HUES6 (cell line): ENCODE results near the gene MGAT3.

Experiments used
- H3K27ac ChIP-seq: 2 replicates; pipeline ENCODE4 v1.7.0; 2013; ENCODE audit warnings: low read depth, mild to moderate bottlenecking, low read length, inconsistent platforms
- H3K27me3 ChIP-seq: 2 replicates; pipeline ENCODE4 v1.6.1; 2013; ENCODE audit warnings: low read length; ENCODE audit not compliant: control insufficient read depth, insufficient read depth
- H3K36me3 ChIP-seq: 2 replicates; pipeline ENCODE4 v1.6.1; 2013; ENCODE audit warnings: low read length; ENCODE audit not compliant: control insufficient read depth, insufficient read depth
- H3K4me1 ChIP-seq: 2 replicates; pipeline ENCODE4 v1.6.1; 2013; ENCODE audit warnings: low read length; ENCODE audit not compliant: control insufficient read depth, insufficient read depth
- H3K4me3 ChIP-seq: 2 replicates; pipeline ENCODE4 v1.5.1; 2013; ENCODE audit warnings: low read depth, low read length
- H3K9ac ChIP-seq: one replicate; pipeline ENCODE4 v1.6.1; 2013; ENCODE audit warnings: mild to moderate bottlenecking, low read length
- H3K9me3 ChIP-seq: 2 replicates; pipeline ENCODE4 v1.6.1; 2013; ENCODE audit warnings: low read depth, low read length; ENCODE audit not compliant: control insufficient read depth, insufficient read depth

Gene MGAT3

GRCh38 chr22:39526736-39527171 lies 69.9 kb downstream of the MGAT3 start:
- Histone ChIP-seq H3K4me3 (no peak overlapping the region), H3K9ac (no peak overlapping the region), H3K27ac (no peak overlapping the region), H3K36me3 (peaks cover 61% of the 10 kb centered on the region), H3K27me3 (no peaks in the 10 kb centered on the region), H3K9me3 (no peaks in the 10 kb centered on the region), H3K4me1 (peaks cover 34% of the 10 kb centered on the region)

GRCh38 chr22:39527481-39527961 lies 70.7 kb downstream of the MGAT3 start:
- Histone ChIP-seq H3K4me1 (peaks cover 37% of the 10 kb centered on the region), H3K36me3 (peaks cover 53% of the 10 kb centered on the region), H3K27ac (no peak overlapping the region), H3K9me3 (no peaks in the 10 kb centered on the region), H3K4me3 (no peak overlapping the region), H3K9ac (peak overlapping the region; percentile 9), H3K27me3 (no peaks in the 10 kb centered on the region)

GRCh38 chr22:39528080-39528661 lies 71.4 kb downstream of the MGAT3 start:
- Histone ChIP-seq H3K9ac (peak overlapping the region; percentile 1), H3K9me3 (no peaks in the 10 kb centered on the region), H3K4me3 (no peak overlapping the region), H3K4me1 (peaks cover 37% of the 10 kb centered on the region), H3K27me3 (no peaks in the 10 kb centered on the region), H3K36me3 (peaks cover 47% of the 10 kb centered on the region), H3K27ac (no peak overlapping the region)

GRCh38 chr22:39528681-39529486 lies 72.1 kb downstream of the MGAT3 start:
- Histone ChIP-seq H3K9me3 (no peaks in the 10 kb centered on the region), H3K27me3 (no peaks in the 10 kb centered on the region), H3K4me3 (no peak overlapping the region), H3K36me3 (peaks cover 42% of the 10 kb centered on the region), H3K9ac (peak overlapping the region; percentile 7), H3K27ac (no peak overlapping the region), H3K4me1 (peaks cover 41% of the 10 kb centered on the region)

- no peaks in the 10 kb centered on the region for H3K27me3 ChIP-seq
- peak overlapping the region; percentile 7 for H3K9ac ChIP-seq
- peaks cover 47% of the 10 kb centered on the region for H3K4me1 ChIP-seq
- H3K36me3 ChIP-seq: peaks cover 36% of the 10 kb centered on the region
- H3K4me3 ChIP-seq: no peak overlapping the region
- H3K27ac ChIP-seq: no peak overlapping the region
- no peaks in the 10 kb centered on the region for H3K9me3 ChIP-seq
These were observed 72.7 kb downstream of the MGAT3 start for GRCh38 chr22:39529487-39529851.

- Histone ChIP-seq H3K9me3 (no peaks in the 10 kb centered on the region), H3K27me3 (no peaks in the 10 kb centered on the region), H3K4me1 (peaks cover 52% of the 10 kb centered on the region), H3K36me3 (peaks cover 30% of the 10 kb centered on the region), H3K4me3 (no peak overlapping the region), H3K27ac (no peak overlapping the region), H3K9ac (no peak overlapping the region)
These were observed 73.3 kb downstream of the MGAT3 start for GRCh38 chr22:39530116-39530515.

- H3K4me1 ChIP-seq: peaks cover 59% of the 10 kb centered on the region
- H3K9me3 ChIP-seq: no peaks in the 10 kb centered on the region
- no peak overlapping the region for H3K27ac ChIP-seq
- H3K9ac ChIP-seq: no peak overlapping the region
- peaks cover 26% of the 10 kb centered on the region for H3K36me3 ChIP-seq
- H3K4me3 ChIP-seq: peak overlapping the region; percentile 91; the same call in 1 of the 2 replicates
- H3K27me3 ChIP-seq: no peaks in the 10 kb centered on the region
These were observed 74.0 kb downstream of the MGAT3 start for GRCh38 chr22:39530692-39531331.

GRCh38 chr22:39532215-39533073 lies 75.6 kb downstream of the MGAT3 start, which contains the start of gene RPS19BP1:
Gene RPS19BP1 (minus strand): TSS chr22:39532748. CDS start chr22:39532738, 10 bp downstream.
- no peaks in the 10 kb centered on the region for H3K9me3 ChIP-seq
- peak within 1 kb of the TSS; percentile 91 for H3K9ac ChIP-seq
- no peaks in the 10 kb centered on the region for H3K27me3 ChIP-seq
- peaks cover 58% of the 10 kb centered on the region for H3K4me1 ChIP-seq
- H3K27ac ChIP-seq: peak within 1 kb of the TSS; percentile 81
- peak within 1 kb of the TSS; percentile 91 for H3K4me3 ChIP-seq
- peaks cover 25% of the 10 kb centered on the region for H3K36me3 ChIP-seq

GRCh38 chr22:39534092-39534506 lies 77.3 kb downstream of the MGAT3 start:
- no peaks in the 10 kb centered on the region for H3K27me3 ChIP-seq
- no peaks in the 10 kb centered on the region for H3K9me3 ChIP-seq
- H3K9ac ChIP-seq: peak overlapping the region; percentile 78
- peak overlapping the region; percentile 51; the same call in 1 of the 2 replicates for H3K4me3 ChIP-seq
- H3K27ac ChIP-seq: peak overlapping the region; percentile 61; the same call in 1 of the 2 replicates
- peaks cover 13% of the 10 kb centered on the region for H3K36me3 ChIP-seq
- H3K4me1 ChIP-seq: peaks cover 46% of the 10 kb centered on the region

GRCh38 chr22:39534591-39535356 lies 78.0 kb downstream of the MGAT3 start:
- H3K27me3 ChIP-seq: no peaks in the 10 kb centered on the region
- H3K4me1 ChIP-seq: peaks cover 41% of the 10 kb centered on the region
- H3K36me3 ChIP-seq: peaks cover 9% of the 10 kb centered on the region
- H3K27ac ChIP-seq: peak overlapping the region; percentile 61; the same call in 1 of the 2 replicates
- no peaks in the 10 kb centered on the region for H3K9me3 ChIP-seq
- H3K4me3 ChIP-seq: peak overlapping the region; percentile 51
- peak overlapping the region; percentile 78 for H3K9ac ChIP-seq
